ENCODE measurements around the gene MPV17L2. TPM values are rescaled to one million over a fixed set of nuclear protein-coding genes. Genes with fewer than 3 reads are reported as not detected.
A peak's percentile ranks its signal among the peaks of the same experiment; 100 is the strongest.
"Not testable (repeated sequence)": the region's sequence is repeated elsewhere in the genome, so short reads cannot be mapped to it uniquely, and the experiment has no call there.

The MPV17L2 gene
- total and polyA plus RNA-seq, 2 donors from 2014 or later = 11.5 to 31.1 TPM

GRCh38 chr19:18206018-18206417 lies 13.0 kb downstream of the MPV17L2 start:
- Histone ChIP-seq H3K9ac (ENCODE audit: low read length in 3 of 3) (peak overlapping the region in 1 of 3 donors; percentile 92), H3K4me3 (ENCODE audit: low read length in 3 of 3) (peak overlapping the region in 1 of 3 donors; percentile 71), H3K36me3 (ENCODE audit: control insufficient read depth in 2 of 3, insufficient read depth in 3 of 3, low read length in 3 of 3) (peaks cover 0 to 2% (median 0%) of the 10 kb centered on the region in 3 donors), H3K9me3 (ENCODE audit: control insufficient read depth in 2 of 3, insufficient read depth in 1 of 3, low read length in 3 of 3) (no peaks in the 10 kb centered on the region), H3K4me1 (ENCODE audit: control insufficient read depth in 2 of 3, insufficient read depth in 2 of 3, low read depth in 1 of 3, low read length in 3 of 3) (peaks cover 0 to 16% (median 3%) of the 10 kb centered on the region in 3 donors), H3K27me3 (ENCODE audit: control insufficient read depth, insufficient read depth, low read length) (no peaks in the 10 kb centered on the region), H3K27ac (ENCODE audit: low read depth in 2 of 2, low read length in 2 of 2) (peak overlapping the region; percentile 93 to 95)
- no peak for FAIRE-seq
- no peak for TF ChIP-seq CTCF (IDR thresholded peaks at IDR 0.05; ENCODE audit: borderline replicate concordance, extremely low read depth, insufficient read depth)
- intact Hi-C loops (cut with DNase I) = no loop called here
- no peak for DNase-seq

- no peaks in the 10 kb centered on the region for H3K9me3 ChIP-seq (ENCODE audit: control insufficient read depth in 2 of 3, insufficient read depth in 1 of 3, low read length in 3 of 3)
- H3K9ac ChIP-seq (ENCODE audit: low read length in 3 of 3) = no peak overlapping the region
- no peak overlapping the region for H3K4me3 ChIP-seq (ENCODE audit: low read length in 3 of 3)
- H3K27me3 ChIP-seq (ENCODE audit: control insufficient read depth, insufficient read depth, low read length) = no peaks in the 10 kb centered on the region
- H3K36me3 ChIP-seq (ENCODE audit: control insufficient read depth in 2 of 3, insufficient read depth in 3 of 3, low read length in 3 of 3) = no peaks in the 10 kb centered on the region
- DNase-seq (peak in 3 of 5 donors; percentile 46 to 92 (median 78)), FAIRE-seq (no peak)
- intact Hi-C loops (cut with DNase I) = no loop called here
- peaks cover 0 to 6% (median 3%) of the 10 kb centered on the region in 3 donors for H3K4me1 ChIP-seq (ENCODE audit: control insufficient read depth in 2 of 3, insufficient read depth in 2 of 3, low read depth in 1 of 3, low read length in 3 of 3)
- no peak overlapping the region for H3K27ac ChIP-seq (ENCODE audit: low read depth in 2 of 2, low read length in 2 of 2)
- TF ChIP-seq CTCF (IDR thresholded peaks at IDR 0.05; ENCODE audit: borderline replicate concordance, extremely low read depth, insufficient read depth) = peak; percentile 50
Observed at GRCh38 chr19:18208098-18208951, 15.3 kb downstream of the MPV17L2 start.

GRCh38 chr19:18209912-18210311 lies 16.9 kb downstream of the MPV17L2 start:
- intact Hi-C loops (cut with DNase I); H3K27ac ChIP-seq (ENCODE audit: low read depth in 2 of 2, low read length in 2 of 2); H3K27me3 ChIP-seq (ENCODE audit: control insufficient read depth, insufficient read depth, low read length); FAIRE-seq; H3K4me1 ChIP-seq (ENCODE audit: control insufficient read depth in 2 of 3, insufficient read depth in 2 of 3, low read depth in 1 of 3, low read length in 3 of 3); H3K9me3 ChIP-seq (ENCODE audit: control insufficient read depth in 2 of 3, insufficient read depth in 1 of 3, low read length in 3 of 3); H3K4me3 ChIP-seq (ENCODE audit: low read length in 3 of 3); H3K9ac ChIP-seq (ENCODE audit: low read length in 3 of 3); H3K36me3 ChIP-seq (ENCODE audit: control insufficient read depth in 2 of 3, insufficient read depth in 3 of 3, low read length in 3 of 3); DNase-seq: not testable (repeated sequence)

GRCh38 chr19:18211683-18212082 lies 18.7 kb downstream of the MPV17L2 start:
- TF ChIP-seq CTCF (IDR thresholded peaks at IDR 0.05; ENCODE audit: borderline replicate concordance, extremely low read depth, insufficient read depth) = no peak
- Histone ChIP-seq H3K36me3 (ENCODE audit: control insufficient read depth in 2 of 3, insufficient read depth in 3 of 3, low read length in 3 of 3) (no peaks in the 10 kb centered on the region), H3K9me3 (ENCODE audit: control insufficient read depth in 2 of 3, insufficient read depth in 1 of 3, low read length in 3 of 3) (no peaks in the 10 kb centered on the region), H3K9ac (ENCODE audit: low read length in 3 of 3) (no peak overlapping the region), H3K4me3 (ENCODE audit: low read length in 3 of 3) (no peak overlapping the region), H3K4me1 (ENCODE audit: control insufficient read depth in 2 of 3, insufficient read depth in 2 of 3, low read depth in 1 of 3, low read length in 3 of 3) (no peaks in the 10 kb centered on the region), H3K27me3 (ENCODE audit: control insufficient read depth, insufficient read depth, low read length) (no peaks in the 10 kb centered on the region), H3K27ac (ENCODE audit: low read depth in 2 of 2, low read length in 2 of 2) (no peak overlapping the region)
- FAIRE-seq = no peak
- DNase-seq = no peak
- intact Hi-C loops (cut with DNase I) = no loop called here
